Measurements from ENCODE around the gene TFB1M. TPM values are rescaled to one million over a fixed set of nuclear protein-coding genes. Genes with fewer than 3 reads are reported as not detected.

The TFB1M gene
- total and polyA plus RNA-seq, 2 donors (not counting 1 experiment from before 2014, with no cell fraction given), result 16.3 to 28.9 TPM

GRCh38 chr6:155352811-155353210 is 38.5 kb upstream of the TFB1M start:
- H3K79me2 ChIP-seq (ENCODE audit: control insufficient read depth, insufficient read depth, low read length), result no peaks in the 10 kb centered on the region
- peak; percentile 57 to 70 for DNase-seq (ENCODE audit: low read depth in 2 of 2)
- H3K4me2 ChIP-seq (ENCODE audit: extremely low read depth, insufficient read depth, low read length), result no peak overlapping the region
- no peak overlapping the region for H3K27ac ChIP-seq (ENCODE audit: insufficient read depth, low read length)
- no peaks in the 10 kb centered on the region for H3K27me3 ChIP-seq (ENCODE audit: control insufficient read depth, insufficient read depth, low read length)
- no peaks in the 10 kb centered on the region for H3K4me1 ChIP-seq (ENCODE audit: control insufficient read depth, extremely low read depth, insufficient read depth, low read length)
- no peak overlapping the region for H3K9ac ChIP-seq (ENCODE audit: insufficient read depth, low read length)
- no peak for TF ChIP-seq EZH2 (IDR thresholded peaks at IDR 0.05; ENCODE audit: low read length, missing control alignments)
- TF ChIP-seq, protein P1, sequence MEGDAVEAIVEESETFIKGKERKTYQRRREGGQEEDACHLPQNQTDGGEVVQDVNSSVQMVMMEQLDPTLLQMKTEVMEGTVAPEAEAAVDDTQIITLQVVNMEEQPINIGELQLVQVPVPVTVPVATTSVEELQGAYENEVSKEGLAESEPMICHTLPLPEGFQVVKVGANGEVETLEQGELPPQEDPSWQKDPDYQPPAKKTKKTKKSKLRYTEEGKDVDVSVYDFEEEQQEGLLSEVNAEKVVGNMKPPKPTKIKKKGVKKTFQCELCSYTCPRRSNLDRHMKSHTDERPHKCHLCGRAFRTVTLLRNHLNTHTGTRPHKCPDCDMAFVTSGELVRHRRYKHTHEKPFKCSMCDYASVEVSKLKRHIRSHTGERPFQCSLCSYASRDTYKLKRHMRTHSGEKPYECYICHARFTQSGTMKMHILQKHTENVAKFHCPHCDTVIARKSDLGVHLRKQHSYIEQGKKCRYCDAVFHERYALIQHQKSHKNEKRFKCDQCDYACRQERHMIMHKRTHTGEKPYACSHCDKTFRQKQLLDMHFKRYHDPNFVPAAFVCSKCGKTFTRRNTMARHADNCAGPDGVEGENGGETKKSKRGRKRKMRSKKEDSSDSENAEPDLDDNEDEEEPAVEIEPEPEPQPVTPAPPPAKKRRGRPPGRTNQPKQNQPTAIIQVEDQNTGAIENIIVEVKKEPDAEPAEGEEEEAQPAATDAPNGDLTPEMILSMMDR (conservative IDR thresholded peaks at IDR 0.05 in 1 of 2, IDR thresholded peaks at IDR 0.05 in 1 of 2; ENCODE audit: low read depth in 1 of 2, low read length in 2 of 2), result no peak
- H4K20me1 ChIP-seq (ENCODE audit: control insufficient read depth, extremely low read depth, insufficient read depth, low read length), result no peaks in the 10 kb centered on the region
- no peak overlapping the region for H2AFZ ChIP-seq (ENCODE audit: low read length)
- no peaks in the 10 kb centered on the region for H3K36me3 ChIP-seq (ENCODE audit: control insufficient read depth, insufficient read depth, low read length)
- H3K9me3 ChIP-seq (ENCODE audit: control insufficient read depth, insufficient read depth, low read depth, low read length), result no peaks in the 10 kb centered on the region
- H3K4me3 ChIP-seq (replicated peaks in 1 of 4; ENCODE audit: control extremely low read depth in 1 of 4, insufficient read depth in 1 of 4, low read depth in 3 of 4, low read length in 4 of 4), result no peak overlapping the region

- TF ChIP-seq, protein P1 (conservative IDR thresholded peaks at IDR 0.05 in 1 of 2, IDR thresholded peaks at IDR 0.05 in 1 of 2; ENCODE audit: low read depth in 1 of 2, low read length in 2 of 2), result no peak
- TF ChIP-seq EZH2 (IDR thresholded peaks at IDR 0.05; ENCODE audit: low read length, missing control alignments), result no peak
- Histone ChIP-seq H3K4me3 (replicated peaks in 1 of 4; ENCODE audit: control extremely low read depth in 1 of 4, insufficient read depth in 1 of 4, low read depth in 3 of 4, low read length in 4 of 4) (no peak overlapping the region), H3K9ac (ENCODE audit: insufficient read depth, low read length) (no peak overlapping the region), H3K27ac (ENCODE audit: insufficient read depth, low read length) (no peak overlapping the region), H3K9me3 (ENCODE audit: control insufficient read depth, insufficient read depth, low read depth, low read length) (no peaks in the 10 kb centered on the region), H2AFZ (ENCODE audit: low read length) (no peak overlapping the region), H3K27me3 (ENCODE audit: control insufficient read depth, insufficient read depth, low read length) (no peaks in the 10 kb centered on the region), H4K20me1 (ENCODE audit: control insufficient read depth, extremely low read depth, insufficient read depth, low read length) (no peaks in the 10 kb centered on the region), H3K4me2 (ENCODE audit: extremely low read depth, insufficient read depth, low read length) (no peak overlapping the region), H3K4me1 (ENCODE audit: control insufficient read depth, extremely low read depth, insufficient read depth, low read length) (no peaks in the 10 kb centered on the region), H3K79me2 (ENCODE audit: control insufficient read depth, insufficient read depth, low read length) (no peaks in the 10 kb centered on the region), H3K36me3 (ENCODE audit: control insufficient read depth, insufficient read depth, low read length) (no peaks in the 10 kb centered on the region)
- DNase-seq (ENCODE audit: low read depth in 2 of 2), result no peak
Observed at GRCh38 chr6:155352130-155352420, 37.8 kb upstream of the TFB1M start.

GRCh38 chr6:155351273-155352129 is 37.2 kb upstream of the TFB1M start:
- no peak for DNase-seq (ENCODE audit: low read depth in 2 of 2)
- Histone ChIP-seq H3K4me1 (ENCODE audit: control insufficient read depth, extremely low read depth, insufficient read depth, low read length) (no peaks in the 10 kb centered on the region), H3K9me3 (ENCODE audit: control insufficient read depth, insufficient read depth, low read depth, low read length) (no peaks in the 10 kb centered on the region), H3K79me2 (ENCODE audit: control insufficient read depth, insufficient read depth, low read length) (no peaks in the 10 kb centered on the region), H3K4me3 (replicated peaks in 1 of 4; ENCODE audit: control extremely low read depth in 1 of 4, insufficient read depth in 1 of 4, low read depth in 3 of 4, low read length in 4 of 4) (no peak overlapping the region), H2AFZ (ENCODE audit: low read length) (no peak overlapping the region), H3K27ac (ENCODE audit: insufficient read depth, low read length) (no peak overlapping the region), H3K9ac (ENCODE audit: insufficient read depth, low read length) (no peak overlapping the region), H3K36me3 (ENCODE audit: control insufficient read depth, insufficient read depth, low read length) (no peaks in the 10 kb centered on the region), H3K27me3 (ENCODE audit: control insufficient read depth, insufficient read depth, low read length) (no peaks in the 10 kb centered on the region), H4K20me1 (ENCODE audit: control insufficient read depth, extremely low read depth, insufficient read depth, low read length) (no peaks in the 10 kb centered on the region), H3K4me2 (ENCODE audit: extremely low read depth, insufficient read depth, low read length) (no peak overlapping the region)
- no peak for TF ChIP-seq EZH2 (IDR thresholded peaks at IDR 0.05; ENCODE audit: low read length, missing control alignments)
